Activated naive CD4-positive, alpha-beta T cell treated with anti-CD3 and anti-CD28 coated beads for 36 hours (primary cell): ENCODE measurements around the gene CCDC187. TPM values are rescaled to one million over a fixed set of nuclear protein-coding genes. Genes with fewer than 3 reads are reported as not detected.

Experiments used
- CTCF ChIA-PET: fragments of 350-600 bp; sonication (Branson Sonifier 250); formaldehyde crosslinking; loops from one replicate; lab custom pipeline; 2021; ENCODE audit warnings: antibody characterized with exemption; lab: Charles Lee
- DNase-seq: peaks from one replicate; pipeline ENCODE4 v3.0.0-alpha.2; 2020
- H3K27ac Mint-ChIP-seq: one replicate; pipeline ENCODE4 v1.8.0; 2021; ENCODE audit warnings: mild to moderate bottlenecking, mixed read lengths
- H3K27me3 Mint-ChIP-seq: one replicate; pipeline ENCODE4 v1.8.0; 2021; ENCODE audit warnings: low read depth, mixed read lengths
- H3K36me3 Mint-ChIP-seq: one replicate; pipeline ENCODE4 v1.8.0; 2021; ENCODE audit warnings: low read depth, mixed read lengths
- H3K4me1 Mint-ChIP-seq: one replicate; pipeline ENCODE4 v1.8.0; 2021; ENCODE audit warnings: low read depth, mixed read lengths
- H3K4me3 Mint-ChIP-seq: one replicate; pipeline ENCODE4 v1.8.0; 2021; ENCODE audit warnings: mild to moderate bottlenecking, moderate library complexity, mixed read lengths
- H3K9me3 Mint-ChIP-seq: one replicate; pipeline ENCODE4 v1.8.0; 2021; ENCODE audit warnings: mixed read lengths
- intact Hi-C: fragments of 100-400 bp; cut with micrococcal nuclease; formaldehyde crosslinking; loops from one replicate; pipeline ENCODE4 v1.15.1; 2023
- total RNA-seq, 2 experiments: library from RNA; stranded (reverse); gene quantifications; one replicate each; pipeline ENCODE4 v1.2.3, GENCODE V29; 2021

CCDC187 gene
- total RNA-seq, 2 experiments from 2014 or later = not detected

- Mint-ChIP-seq H3K9me3 (peaks cover 17% of the 10 kb centered on the region), H3K36me3 (no peaks in the 10 kb centered on the region), H3K27ac (no peak overlapping the region), H3K4me3 (no peak overlapping the region), H3K4me1 (no peaks in the 10 kb centered on the region), H3K27me3 (no peaks in the 10 kb centered on the region)
- CTCF ChIA-PET = interaction anchor here (0.6 to 1.0 kb wide), 5 partner anchors 12 to 388 kb away, joined by 3 to 6 read pairs (median 3); partner anchors contain the start of gene DNLZ
- peak; percentile 55 for DNase-seq
- intact Hi-C loops = loop anchor here (1.0 kb wide), 2 partner anchors 51 to 88 kb away; partner anchors contain the start of genes DNLZ and SNAPC4
Observed at GRCh38 chr9:136312436-136312835, 8.5 kb upstream of the CCDC187 start.

- no peaks in the 10 kb centered on the region for H3K4me1 Mint-ChIP-seq
- CTCF ChIA-PET = interaction anchor here (0.6 to 1.0 kb wide), 2 partner anchors 11 to 90 kb away, joined by 3 to 4 read pairs; no protein-coding TSS in a partner anchor
- no peaks in the 10 kb centered on the region for H3K27me3 Mint-ChIP-seq
- no peaks in the 10 kb centered on the region for H3K36me3 Mint-ChIP-seq
- intact Hi-C loops = loop anchor here (1.0 kb wide), 2 partner anchors 51 to 88 kb away; partner anchors contain the start of genes DNLZ and SNAPC4
- peaks cover 17% of the 10 kb centered on the region for H3K9me3 Mint-ChIP-seq
- H3K27ac Mint-ChIP-seq = no peak overlapping the region
- DNase-seq = no peak
- no peak overlapping the region for H3K4me3 Mint-ChIP-seq
Observed at GRCh38 chr9:136312009-136312375, 8.1 kb upstream of the CCDC187 start.

GRCh38 chr9:136311051-136312008, 7.4 kb upstream of the CCDC187 start:
- Mint-ChIP-seq H3K4me1 (no peaks in the 10 kb centered on the region), H3K36me3 (no peaks in the 10 kb centered on the region), H3K27ac (no peak overlapping the region), H3K27me3 (peaks cover 2% of the 10 kb centered on the region), H3K9me3 (peaks cover 16% of the 10 kb centered on the region), H3K4me3 (no peak overlapping the region)
- CTCF ChIA-PET = interaction anchor here (1.0 to 1.3 kb wide), 2 partner anchors 23 to 90 kb away, joined by 3 read pairs; no protein-coding TSS in a partner anchor
- intact Hi-C loops = loop anchor here (1.0 kb wide), 2 partner anchors 52 to 89 kb away; partner anchors contain the start of genes DNLZ and SNAPC4
- DNase-seq = peak; percentile 19

GRCh38 chr9:136310273-136311030, 6.6 kb upstream of the CCDC187 start:
- Mint-ChIP-seq H3K27ac (no peak overlapping the region), H3K4me1 (no peaks in the 10 kb centered on the region), H3K4me3 (no peak overlapping the region), H3K9me3 (peaks cover 11% of the 10 kb centered on the region), H3K36me3 (no peaks in the 10 kb centered on the region), H3K27me3 (peaks cover 4% of the 10 kb centered on the region)
- CTCF ChIA-PET = interaction anchor here (1.3 kb wide), 1 partner anchor 23 kb away, joined by 3 read pairs; no protein-coding TSS in a partner anchor
- intact Hi-C loops = no loop called here
- DNase-seq = no peak

- H3K4me3 Mint-ChIP-seq = no peak overlapping the region
- no peaks in the 10 kb centered on the region for H3K4me1 Mint-ChIP-seq
- H3K27me3 Mint-ChIP-seq = peaks cover 4% of the 10 kb centered on the region
- no peak for DNase-seq
- intact Hi-C loops = no loop called here
- no peaks in the 10 kb centered on the region for H3K36me3 Mint-ChIP-seq
- no peak overlapping the region for H3K27ac Mint-ChIP-seq
- CTCF ChIA-PET = no interaction called here
- peaks cover 4% of the 10 kb centered on the region for H3K9me3 Mint-ChIP-seq
Observed at GRCh38 chr9:136309806-136310220, 5.9 kb upstream of the CCDC187 start.

- H3K36me3 Mint-ChIP-seq = no peaks in the 10 kb centered on the region
- CTCF ChIA-PET = no interaction called here
- no peaks in the 10 kb centered on the region for H3K9me3 Mint-ChIP-seq
- DNase-seq = no peak
- no peaks in the 10 kb centered on the region for H3K4me1 Mint-ChIP-seq
- H3K27me3 Mint-ChIP-seq = peaks cover 4% of the 10 kb centered on the region
- no peak overlapping the region for H3K27ac Mint-ChIP-seq
- intact Hi-C loops = no loop called here
- H3K4me3 Mint-ChIP-seq = no peak overlapping the region
Observed at GRCh38 chr9:136309101-136309801, 5.4 kb upstream of the CCDC187 start.

GRCh38 chr9:136308702-136309053, 4.8 kb upstream of the CCDC187 start:
- Mint-ChIP-seq H3K4me3 (no peak overlapping the region), H3K4me1 (no peaks in the 10 kb centered on the region), H3K27me3 (peaks cover 4% of the 10 kb centered on the region), H3K27ac (no peak overlapping the region), H3K9me3 (no peaks in the 10 kb centered on the region), H3K36me3 (no peaks in the 10 kb centered on the region)
- CTCF ChIA-PET = no interaction called here
- DNase-seq = no peak
- intact Hi-C loops = no loop called here

- no peaks in the 10 kb centered on the region for H3K9me3 Mint-ChIP-seq
- CTCF ChIA-PET = no interaction called here
- intact Hi-C loops = no loop called here
- no peak for DNase-seq
- H3K36me3 Mint-ChIP-seq = no peaks in the 10 kb centered on the region
- H3K4me3 Mint-ChIP-seq = no peak overlapping the region
- no peaks in the 10 kb centered on the region for H3K4me1 Mint-ChIP-seq
- H3K27me3 Mint-ChIP-seq = peaks cover 4% of the 10 kb centered on the region
- no peak overlapping the region for H3K27ac Mint-ChIP-seq
Observed at GRCh38 chr9:136308006-136308701, 4.3 kb upstream of the CCDC187 start.

GRCh38 chr9:136307215-136307750, 3.4 kb upstream of the CCDC187 start:
- H3K36me3 Mint-ChIP-seq = no peaks in the 10 kb centered on the region
- intact Hi-C loops = no loop called here
- H3K4me3 Mint-ChIP-seq = no peak overlapping the region
- CTCF ChIA-PET = no interaction called here
- H3K9me3 Mint-ChIP-seq = no peaks in the 10 kb centered on the region
- no peaks in the 10 kb centered on the region for H3K4me1 Mint-ChIP-seq
- H3K27me3 Mint-ChIP-seq = peaks cover 4% of the 10 kb centered on the region
- no peak for DNase-seq
- no peak overlapping the region for H3K27ac Mint-ChIP-seq

GRCh38 chr9:136306211-136307208, 2.6 kb upstream of the CCDC187 start:
- CTCF ChIA-PET = no interaction called here
- H3K9me3 Mint-ChIP-seq = no peaks in the 10 kb centered on the region
- H3K4me3 Mint-ChIP-seq = no peak overlapping the region
- no peak overlapping the region for H3K27ac Mint-ChIP-seq
- peaks cover 4% of the 10 kb centered on the region for H3K27me3 Mint-ChIP-seq
- DNase-seq = peak; percentile 21
- H3K36me3 Mint-ChIP-seq = no peaks in the 10 kb centered on the region
- intact Hi-C loops = no loop called here
- no peaks in the 10 kb centered on the region for H3K4me1 Mint-ChIP-seq
